Measurements from ENCODE around the gene MAST4.

MAST4 gene

DNA sequence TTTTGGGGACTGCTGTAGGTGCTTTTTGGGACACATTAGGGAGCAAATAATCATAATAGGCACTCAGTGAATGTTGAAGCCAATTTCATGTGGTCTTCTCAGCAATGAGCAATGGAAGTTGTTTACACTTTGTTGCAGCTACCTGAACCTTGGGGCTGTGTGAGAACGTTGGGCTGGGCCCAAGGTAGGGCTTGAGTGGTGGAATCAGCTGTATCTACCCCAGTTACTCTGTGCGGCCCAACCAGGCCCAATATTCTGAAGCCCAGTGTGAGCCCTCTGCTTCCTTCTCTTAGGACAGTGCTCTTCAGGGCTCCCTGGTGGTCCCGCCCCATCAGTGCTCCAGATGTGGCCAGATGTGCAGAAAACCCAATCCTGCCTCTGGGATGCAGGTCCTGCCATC lies 38.4 kb downstream of the MAST4 start:
- H2AFZ ChIP-seq, result no peak overlapping the region
- H3K9ac ChIP-seq, result no peak overlapping the region
- TF ChIP-seq, protein P1, sequence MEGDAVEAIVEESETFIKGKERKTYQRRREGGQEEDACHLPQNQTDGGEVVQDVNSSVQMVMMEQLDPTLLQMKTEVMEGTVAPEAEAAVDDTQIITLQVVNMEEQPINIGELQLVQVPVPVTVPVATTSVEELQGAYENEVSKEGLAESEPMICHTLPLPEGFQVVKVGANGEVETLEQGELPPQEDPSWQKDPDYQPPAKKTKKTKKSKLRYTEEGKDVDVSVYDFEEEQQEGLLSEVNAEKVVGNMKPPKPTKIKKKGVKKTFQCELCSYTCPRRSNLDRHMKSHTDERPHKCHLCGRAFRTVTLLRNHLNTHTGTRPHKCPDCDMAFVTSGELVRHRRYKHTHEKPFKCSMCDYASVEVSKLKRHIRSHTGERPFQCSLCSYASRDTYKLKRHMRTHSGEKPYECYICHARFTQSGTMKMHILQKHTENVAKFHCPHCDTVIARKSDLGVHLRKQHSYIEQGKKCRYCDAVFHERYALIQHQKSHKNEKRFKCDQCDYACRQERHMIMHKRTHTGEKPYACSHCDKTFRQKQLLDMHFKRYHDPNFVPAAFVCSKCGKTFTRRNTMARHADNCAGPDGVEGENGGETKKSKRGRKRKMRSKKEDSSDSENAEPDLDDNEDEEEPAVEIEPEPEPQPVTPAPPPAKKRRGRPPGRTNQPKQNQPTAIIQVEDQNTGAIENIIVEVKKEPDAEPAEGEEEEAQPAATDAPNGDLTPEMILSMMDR (IDR thresholded peaks at IDR 0.05), result no peak
- no peak overlapping the region for H3K27ac ChIP-seq
- no peak overlapping the region for H3K4me2 ChIP-seq (ENCODE audit: low read length)
- no peaks in the 10 kb centered on the region for H3K79me2 ChIP-seq
- no peaks in the 10 kb centered on the region for H3K9me3 ChIP-seq (ENCODE audit: control insufficient read depth, low read length)
- H3K4me1 ChIP-seq, result no peaks in the 10 kb centered on the region
- no peak overlapping the region for H3K4me3 ChIP-seq (ENCODE audit: low read depth, low read length)
- H3K27me3 ChIP-seq (ENCODE audit: control insufficient read depth, insufficient read depth, low read length), result no peaks in the 10 kb centered on the region
- no peaks in the 10 kb centered on the region for H3K36me3 ChIP-seq (ENCODE audit: control insufficient read depth, insufficient read depth, low read length)

DNA sequence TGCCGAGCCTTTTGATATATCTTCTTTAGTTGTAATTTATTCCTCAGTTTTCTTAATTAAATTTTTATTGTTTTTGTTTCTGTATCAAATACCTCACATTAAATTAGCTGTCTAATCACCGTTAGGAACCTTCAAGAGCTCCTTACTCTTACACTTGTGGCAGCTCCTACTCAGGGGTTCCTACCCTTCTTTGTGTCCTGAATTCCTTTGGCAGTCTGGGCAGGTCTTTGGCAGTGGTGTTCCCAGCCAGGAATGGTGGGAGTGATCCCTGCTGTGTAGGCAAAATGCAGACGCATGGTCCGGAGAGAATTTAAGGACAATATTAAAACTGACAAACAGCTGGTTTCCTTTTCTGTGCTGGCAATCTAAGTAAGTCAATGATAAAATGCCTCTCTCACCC lies 41.8 kb downstream of the MAST4 start:
- no peak overlapping the region for H3K4me3 ChIP-seq (ENCODE audit: low read depth, low read length)

DNA sequence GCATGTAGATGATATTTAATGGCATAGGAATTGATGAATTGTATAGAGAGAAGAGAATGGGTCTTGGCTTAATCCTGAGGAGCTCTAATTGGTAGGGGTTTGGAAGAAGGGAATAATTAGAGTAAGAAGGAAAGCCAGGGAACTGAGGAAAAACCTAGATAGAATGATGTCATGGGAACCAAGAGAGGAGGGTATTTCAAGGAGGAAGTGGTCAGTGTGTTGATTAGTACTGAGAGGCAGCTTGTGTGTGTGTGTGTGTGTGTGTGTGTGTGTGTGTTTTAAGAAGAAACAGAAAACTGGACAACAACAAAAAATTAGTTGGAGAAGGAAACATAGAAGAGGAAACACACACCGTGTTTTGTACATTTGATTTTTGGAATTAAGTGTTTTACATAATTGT lies 42.8 kb downstream of the MAST4 start:
- no peaks in the 10 kb centered on the region for H3K9me3 ChIP-seq (ENCODE audit: control insufficient read depth, low read length)
- no peak overlapping the region for H3K9ac ChIP-seq
- TF ChIP-seq, protein P1 (IDR thresholded peaks at IDR 0.05), result no peak
- H2AFZ ChIP-seq, result no peak overlapping the region
- no peaks in the 10 kb centered on the region for H3K36me3 ChIP-seq (ENCODE audit: control insufficient read depth, insufficient read depth, low read length)
- H3K79me2 ChIP-seq, result no peaks in the 10 kb centered on the region
- no peaks in the 10 kb centered on the region for H3K27me3 ChIP-seq (ENCODE audit: control insufficient read depth, insufficient read depth, low read length)
- H3K4me1 ChIP-seq, result no peaks in the 10 kb centered on the region
- no peak overlapping the region for H3K4me2 ChIP-seq (ENCODE audit: low read length)
- H3K27ac ChIP-seq, result no peak overlapping the region
- H3K4me3 ChIP-seq (ENCODE audit: low read depth, low read length), result no peak overlapping the region

More for the DNA sequence above, 41.8 kb downstream of the MAST4 start:
- Histone ChIP-seq H3K27ac (no peak overlapping the region), H3K9ac (no peak overlapping the region), H3K36me3 (ENCODE audit: control insufficient read depth, insufficient read depth, low read length) (no peaks in the 10 kb centered on the region), H3K79me2 (no peaks in the 10 kb centered on the region), H2AFZ (no peak overlapping the region), H3K9me3 (ENCODE audit: control insufficient read depth, low read length) (no peaks in the 10 kb centered on the region), H3K4me2 (ENCODE audit: low read length) (no peak overlapping the region), H3K4me1 (no peaks in the 10 kb centered on the region), H3K27me3 (ENCODE audit: control insufficient read depth, insufficient read depth, low read length) (no peaks in the 10 kb centered on the region)
- TF ChIP-seq, protein P1 (IDR thresholded peaks at IDR 0.05), result no peak

DNA sequence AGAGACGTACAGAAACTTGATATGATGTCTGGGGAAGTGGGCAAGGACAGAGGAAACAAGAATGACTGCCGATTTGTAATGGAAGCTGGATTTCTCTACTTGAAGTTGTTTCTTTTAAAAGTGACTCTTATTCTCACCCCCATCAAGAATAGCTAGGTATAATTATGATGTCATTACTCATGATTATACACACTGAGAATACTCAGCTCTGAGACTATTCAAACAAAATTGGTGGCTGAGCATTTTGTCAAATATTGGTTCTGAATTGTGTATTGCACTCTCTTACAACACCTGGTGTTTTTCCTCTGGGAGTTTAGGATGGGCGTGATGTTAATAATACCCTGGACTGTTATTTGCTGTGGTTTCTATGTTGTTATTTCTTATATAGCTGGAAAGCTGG lies 46.3 kb downstream of the MAST4 start:
- Histone ChIP-seq H3K36me3 (ENCODE audit: control insufficient read depth, insufficient read depth, low read length) (no peaks in the 10 kb centered on the region), H3K27me3 (ENCODE audit: control insufficient read depth, insufficient read depth, low read length) (no peaks in the 10 kb centered on the region), H3K79me2 (no peaks in the 10 kb centered on the region), H3K27ac (no peak overlapping the region), H3K9me3 (ENCODE audit: control insufficient read depth, low read length) (no peaks in the 10 kb centered on the region), H3K9ac (no peak overlapping the region), H2AFZ (no peak overlapping the region), H3K4me3 (ENCODE audit: low read depth, low read length) (no peak overlapping the region), H3K4me1 (no peaks in the 10 kb centered on the region), H3K4me2 (ENCODE audit: low read length) (no peak overlapping the region)
- TF ChIP-seq, protein P1 (IDR thresholded peaks at IDR 0.05), result no peak

DNA sequence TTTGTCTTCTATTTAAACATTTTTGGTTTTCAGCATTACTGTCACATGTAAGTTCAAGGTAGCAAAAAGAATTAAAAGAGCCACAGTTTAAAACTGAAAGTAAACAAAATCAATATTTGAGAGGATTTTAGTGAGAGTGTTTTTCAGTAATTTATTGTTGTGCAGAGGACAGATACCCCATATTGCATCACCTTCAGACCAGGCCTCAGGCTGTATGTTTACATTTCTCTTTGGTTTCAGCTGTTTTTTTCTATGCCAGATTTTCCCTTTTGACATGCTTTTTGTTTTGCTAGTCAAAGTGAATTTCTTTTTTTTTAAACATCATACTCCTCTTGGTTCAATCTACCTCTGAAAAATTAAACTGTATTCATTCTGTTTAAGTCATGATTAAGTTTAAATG lies 47.2 kb downstream of the MAST4 start:
- H3K27ac ChIP-seq, result no peak overlapping the region
- no peak overlapping the region for H3K4me2 ChIP-seq (ENCODE audit: low read length)
- no peaks in the 10 kb centered on the region for H3K27me3 ChIP-seq (ENCODE audit: control insufficient read depth, insufficient read depth, low read length)
- H3K79me2 ChIP-seq, result no peaks in the 10 kb centered on the region
- no peaks in the 10 kb centered on the region for H3K4me1 ChIP-seq
- no peak overlapping the region for H3K4me3 ChIP-seq (ENCODE audit: low read depth, low read length)
- H2AFZ ChIP-seq, result no peak overlapping the region
- no peaks in the 10 kb centered on the region for H3K9me3 ChIP-seq (ENCODE audit: control insufficient read depth, low read length)
- no peaks in the 10 kb centered on the region for H3K36me3 ChIP-seq (ENCODE audit: control insufficient read depth, insufficient read depth, low read length)
- H3K9ac ChIP-seq, result no peak overlapping the region
- TF ChIP-seq, protein P1 (IDR thresholded peaks at IDR 0.05), result no peak
